C4-2B (cell line): ENCODE measurements around the gene CAPZA2.

ENCODE experiments used
- H3K27ac ChIP-seq: fragments of 450-650 bp; 2 replicates; pipeline ENCODE4 v1.5.1; 2017
- ZFX ChIP-seq: fragments of 450-650 bp; IDR thresholded peaks from 2 replicates; pipeline ENCODE4 v1.6.1; 2017
- TF ChIP-seq, protein P1 (sequence below): fragments of 450-650 bp; conservative IDR thresholded peaks from 2 replicates; pipeline ENCODE4 v1.5.1; 2017; ENCODE audit warnings: mild to moderate bottlenecking

The CAPZA2 gene

GRCh38 chr7:116897661-116898060, 35.3 kb downstream of the CAPZA2 start:
- TF ChIP-seq, protein P1, sequence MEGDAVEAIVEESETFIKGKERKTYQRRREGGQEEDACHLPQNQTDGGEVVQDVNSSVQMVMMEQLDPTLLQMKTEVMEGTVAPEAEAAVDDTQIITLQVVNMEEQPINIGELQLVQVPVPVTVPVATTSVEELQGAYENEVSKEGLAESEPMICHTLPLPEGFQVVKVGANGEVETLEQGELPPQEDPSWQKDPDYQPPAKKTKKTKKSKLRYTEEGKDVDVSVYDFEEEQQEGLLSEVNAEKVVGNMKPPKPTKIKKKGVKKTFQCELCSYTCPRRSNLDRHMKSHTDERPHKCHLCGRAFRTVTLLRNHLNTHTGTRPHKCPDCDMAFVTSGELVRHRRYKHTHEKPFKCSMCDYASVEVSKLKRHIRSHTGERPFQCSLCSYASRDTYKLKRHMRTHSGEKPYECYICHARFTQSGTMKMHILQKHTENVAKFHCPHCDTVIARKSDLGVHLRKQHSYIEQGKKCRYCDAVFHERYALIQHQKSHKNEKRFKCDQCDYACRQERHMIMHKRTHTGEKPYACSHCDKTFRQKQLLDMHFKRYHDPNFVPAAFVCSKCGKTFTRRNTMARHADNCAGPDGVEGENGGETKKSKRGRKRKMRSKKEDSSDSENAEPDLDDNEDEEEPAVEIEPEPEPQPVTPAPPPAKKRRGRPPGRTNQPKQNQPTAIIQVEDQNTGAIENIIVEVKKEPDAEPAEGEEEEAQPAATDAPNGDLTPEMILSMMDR: no peak
- TF ChIP-seq ZFX: no peak
- no peak overlapping the region for H3K27ac ChIP-seq

DNA sequence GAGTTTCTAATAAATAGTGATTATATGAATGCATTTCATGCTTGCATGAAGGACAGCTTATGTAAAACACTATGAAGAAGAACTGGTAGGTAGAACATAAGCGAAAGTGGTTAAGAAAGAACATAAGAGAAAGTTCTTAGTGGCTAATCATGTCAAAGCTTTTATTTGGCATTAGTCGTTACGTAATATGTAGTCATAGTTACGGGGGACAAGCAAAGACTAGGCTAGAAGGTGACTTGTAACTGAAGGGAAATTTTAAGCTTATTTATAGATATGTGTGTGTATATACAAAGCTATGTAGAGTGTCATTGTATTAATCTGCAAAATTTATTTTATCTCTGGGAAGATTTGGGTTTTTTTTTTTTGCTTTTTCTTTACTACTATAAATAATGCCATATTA, 36.9 kb downstream of the CAPZA2 start:
- no peak for TF ChIP-seq ZFX
- TF ChIP-seq, protein P1: no peak
- no peak overlapping the region for H3K27ac ChIP-seq

DNA sequence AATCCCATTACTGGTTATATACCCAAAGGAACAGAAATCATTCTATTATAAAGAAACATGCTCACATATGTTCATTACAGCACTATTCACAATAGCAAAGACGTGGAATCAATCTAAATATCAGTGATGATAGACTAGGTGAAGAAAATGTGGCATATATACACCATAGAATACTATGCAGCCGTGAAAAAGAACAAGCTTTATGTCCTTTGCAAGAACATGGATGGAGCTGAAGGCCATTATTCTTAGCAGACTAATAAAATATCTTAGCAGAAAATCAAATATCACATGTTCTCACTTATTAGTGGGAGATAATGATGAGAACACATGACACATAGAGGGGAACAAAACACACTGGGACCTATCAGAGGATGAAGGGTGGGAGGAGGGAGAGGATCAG, 38.8 kb downstream of the CAPZA2 start:
- TF ChIP-seq, protein P1: no peak
- no peak overlapping the region for H3K27ac ChIP-seq

DNA sequence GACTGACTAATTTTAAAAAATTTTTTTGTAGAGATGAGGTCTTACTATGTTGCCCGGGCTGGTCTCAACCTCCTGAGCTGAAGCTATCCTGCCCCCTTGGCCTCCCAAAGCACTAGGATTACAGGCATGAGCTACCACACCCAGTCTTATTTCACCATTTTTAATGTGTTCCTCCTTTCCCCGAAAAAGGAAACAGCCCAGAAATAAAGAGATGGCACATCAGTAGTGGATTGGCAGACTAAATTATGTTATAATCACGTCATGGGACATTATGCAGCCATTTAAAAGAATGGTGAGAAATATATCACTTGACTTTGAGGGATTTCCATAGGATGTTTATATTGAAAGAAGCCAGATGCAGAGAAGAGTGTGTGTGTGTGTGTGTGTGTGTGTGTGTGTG, 40.5 kb downstream of the CAPZA2 start:
- TF ChIP-seq, protein P1: no peak
- no peak for TF ChIP-seq ZFX

DNA sequence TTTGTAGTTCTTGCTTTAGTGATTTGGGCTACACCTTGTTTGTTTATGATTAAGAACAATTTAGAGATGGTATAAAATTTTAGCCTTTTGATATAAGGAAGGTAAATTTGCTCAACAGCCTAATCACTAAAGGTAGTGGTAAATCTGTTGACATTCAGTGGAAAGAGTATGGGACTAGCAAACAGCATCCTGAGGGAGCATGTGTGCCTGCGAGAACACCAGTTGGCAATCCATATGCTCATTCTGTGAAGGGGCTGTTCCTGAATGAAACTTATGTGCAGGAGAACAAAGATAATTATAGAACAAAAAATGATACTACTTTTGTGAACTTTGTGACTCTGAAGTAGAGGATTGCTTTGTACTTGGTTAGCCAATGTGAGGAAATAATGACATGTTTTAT, 44.0 kb downstream of the CAPZA2 start:
- H3K27ac ChIP-seq: no peak overlapping the region
- TF ChIP-seq, protein P1: no peak
- TF ChIP-seq ZFX: no peak

More for the DNA sequence above, 40.5 kb downstream of the CAPZA2 start:
- H3K27ac ChIP-seq: no peak overlapping the region

DNA sequence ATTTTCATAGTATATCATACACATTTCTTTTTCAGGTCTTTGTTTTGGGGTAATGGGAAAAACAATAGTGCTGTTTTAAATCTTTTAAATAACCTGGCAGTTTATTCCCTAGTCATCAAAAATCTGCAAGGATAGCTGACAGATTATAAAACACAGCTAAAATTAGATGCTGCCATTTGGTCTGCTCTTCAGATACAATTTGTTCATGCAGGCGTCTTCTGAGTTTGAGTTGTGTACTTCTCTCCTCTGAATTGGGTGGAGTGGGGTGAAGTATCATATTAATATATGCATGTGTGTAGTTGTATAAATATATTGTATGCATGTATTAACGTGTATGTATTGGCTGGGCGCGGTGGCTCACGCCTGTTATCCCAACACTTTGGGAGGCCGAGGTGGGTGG, 48.0 kb downstream of the CAPZA2 start:
- no peak for TF ChIP-seq ZFX
- H3K27ac ChIP-seq: no peak overlapping the region

- TF ChIP-seq ZFX: no peak
- H3K27ac ChIP-seq: no peak overlapping the region
Measured at GRCh38 chr7:116911801-116912200, 49.4 kb downstream of the CAPZA2 start.

DNA sequence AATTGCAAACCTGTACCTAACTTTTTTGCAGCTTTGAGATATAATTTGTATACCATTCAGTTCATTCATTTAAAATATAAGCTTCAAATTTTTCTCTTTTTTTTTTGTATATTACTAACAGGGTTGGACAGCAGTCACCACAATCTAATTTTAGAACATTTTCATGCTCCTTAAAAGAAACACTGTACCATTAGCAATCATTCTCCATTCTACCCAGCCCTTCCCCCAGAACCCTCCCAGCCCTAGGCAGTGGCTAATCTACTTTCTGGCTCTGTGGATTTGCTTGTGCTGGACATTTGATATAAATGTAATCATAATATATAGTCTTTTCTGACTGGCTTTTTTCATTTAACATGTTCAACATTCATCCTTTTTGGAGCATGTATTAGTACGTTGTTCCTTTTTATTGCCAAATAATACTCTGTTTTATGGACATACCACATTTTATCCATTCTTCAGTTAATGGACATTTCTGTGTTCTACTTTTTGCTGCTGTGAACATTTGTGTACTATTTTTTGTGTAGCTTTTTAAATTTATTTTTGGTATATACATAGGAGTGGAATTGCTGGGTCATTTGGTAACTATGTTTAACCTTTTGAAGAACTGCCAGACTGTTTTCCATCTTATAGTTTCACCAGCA, 50.0 kb downstream of the CAPZA2 start:
- TF ChIP-seq, protein P1: no peak
- no peak for TF ChIP-seq ZFX
- H3K27ac ChIP-seq: no peak overlapping the region
